HepG2 (cell line): ENCODE data around the gene CD68. TPM values are rescaled to one million over a fixed set of nuclear protein-coding genes. Genes with fewer than 3 reads are reported as not detected.

Experiments used
- GTF2F1 ChIP-seq: fragments of 150-350 bp; IDR thresholded peaks from 2 replicates; pipeline ENCODE4 v1.6.1; 2014; ENCODE audit warnings: low read length
- SAP130 ChIP-seq: IDR thresholded peaks from 2 replicates; pipeline ENCODE4 v1.6.1; 2016; ENCODE audit warnings: low read depth
- SKIL ChIP-seq: sonication (generic); formaldehyde crosslinking; IDR thresholded peaks from 2 replicates; pipeline ENCODE4 v1.8.0; 2022; ENCODE audit warnings: missing genetic modification reagents, mild to moderate bottlenecking, moderate library complexity, borderline replicate concordance
- SOX13 ChIP-seq, 3 experiments: fragments of 450-650 bp in 1 of 3; sonication (generic) in 1 of 3; formaldehyde crosslinking in 1 of 3; IDR thresholded peaks in 2 of 3; conservative IDR thresholded peaks in 1 of 3; 2 replicates each; pipeline versions ENCODE4 v1.5.0 to v1.6.1; 2016 to 2020; ENCODE audit warnings: antibody characterized with exemption in 1 of 3, mild to moderate bottlenecking in 1 of 3, missing compliant biosample characterization in 1 of 3, missing genetic modification reagents in 1 of 3, moderate library complexity in 1 of 3
- ZNF281 ChIP-seq: sonication (generic); formaldehyde crosslinking; IDR thresholded peaks from 2 replicates; pipeline ENCODE4 v1.4.0; 2020; ENCODE audit warnings: missing genetic modification reagents, borderline replicate concordance
- ZNF329 ChIP-seq: sonication (generic); formaldehyde crosslinking; IDR thresholded peaks from 2 replicates; pipeline ENCODE4 v1.9.0; 2021; ENCODE audit warnings: low read depth, mild to moderate bottlenecking, missing genetic modification reagents
- ZNF552 ChIP-seq: sonication (generic); formaldehyde crosslinking; IDR thresholded peaks from 2 replicates; pipeline ENCODE4 v1.9.0; 2022; ENCODE audit warnings: missing genetic modification reagents, mild to moderate bottlenecking, borderline replicate concordance
- ZNF567 ChIP-seq: sonication (generic); formaldehyde crosslinking; IDR thresholded peaks from 2 replicates; pipeline ENCODE4 v1.8.1; 2023; ENCODE audit warnings: mild to moderate bottlenecking, missing genetic modification reagents, borderline replicate concordance
- ZNF605 ChIP-seq: sonication (generic); formaldehyde crosslinking; IDR thresholded peaks from 2 replicates; pipeline ENCODE4 v1.8.0; 2022; ENCODE audit warnings: mild to moderate bottlenecking, missing genetic modification reagents
- ZSCAN5A ChIP-seq: sonication (generic); formaldehyde crosslinking; IDR thresholded peaks from 2 replicates; pipeline ENCODE4 v1.8.0; 2022; ENCODE audit warnings: mild to moderate bottlenecking, missing genetic modification reagents, borderline replicate concordance
- polyA plus RNA-seq, 8 experiments: library from polyadenylated mRNA; depleted of rRNA in 3 of 8; stranded (reverse) in 7 of 8; unstranded in 1 of 8; fragments of >200 nt; fragmentation: Illumina TruSeq in 4 of 8; extraction: Trizol in 4 of 8; gene quantifications; 2 replicates each; pipeline versions ENCODE4 v1.2.1 to v1.2.3, GENCODE V29; 2011 to 2016; ENCODE audit warnings: low read depth in 4 of 8, missing spikeins in 1 of 8, mixed read lengths in 1 of 8; ENCODE audit not compliant: insufficient read depth in 1 of 8
- total RNA-seq, 5 experiments: library from RNA; depleted of rRNA; stranded (reverse); fragments of >200 nt; fragmentation: Illumina TruSeq; extraction: Trizol; gene quantifications; 2 replicates each; pipeline ENCODE4 v1.2.3, GENCODE V29; 2016; ENCODE audit warnings: low read depth in 1 of 5
- TF ChIP-seq, protein P1 (sequence below): sonication (generic); formaldehyde crosslinking; IDR thresholded peaks from 2 replicates; pipeline ENCODE4 v1.4.0; 2020; ENCODE audit warnings: missing genetic modification reagents
- TF ChIP-seq, protein P2 (sequence below): sonication (generic); formaldehyde crosslinking; IDR thresholded peaks from 2 replicates; pipeline ENCODE4 v1.8.1; 2023; ENCODE audit warnings: missing genetic modification reagents, inconsistent platforms, borderline replicate concordance
- TF ChIP-seq, protein P3 (sequence below): sonication (generic); formaldehyde crosslinking; IDR thresholded peaks from 2 replicates; pipeline ENCODE4 v1.4.0; 2020; ENCODE audit warnings: missing genetic modification reagents, borderline replicate concordance

The CD68 gene
- total and polyA plus RNA-seq, 2 of the 13 experiments (the other 11 are each of a cell fraction or from before 2014, with no cell fraction given) = 10.3 to 104 TPM

GRCh38 chr17:7579001-7579833 is at the start of gene CD68 (continued):
- TF ChIP-seq ZNF281 = no peak
- no peak for TF ChIP-seq GTF2F1
- TF ChIP-seq ZNF329 (CRISPR knock-in tag) = no peak
- no peak for TF ChIP-seq ZNF567 (CRISPR knock-in tag)
- 0 out of 2 replicates have a peak, but pooled peaks have one; percentile 53 for TF ChIP-seq ZNF552 (CRISPR knock-in tag)
- TF ChIP-seq SAP130 (CRISPR knock-in tag) = peak; percentile 99
- no peak; the same call in 1 of the 2 replicates for TF ChIP-seq SOX13 (IDR thresholded peaks at IDR 0.05)
- TF ChIP-seq SOX13 (CRISPR knock-in tag; conservative IDR thresholded peaks at IDR 0.05 in 1 of 2, IDR thresholded peaks at IDR 0.05 in 1 of 2) = peak; percentile 48 to 85; a peak in 2 of 4 replicates
- TF ChIP-seq, protein P1, sequence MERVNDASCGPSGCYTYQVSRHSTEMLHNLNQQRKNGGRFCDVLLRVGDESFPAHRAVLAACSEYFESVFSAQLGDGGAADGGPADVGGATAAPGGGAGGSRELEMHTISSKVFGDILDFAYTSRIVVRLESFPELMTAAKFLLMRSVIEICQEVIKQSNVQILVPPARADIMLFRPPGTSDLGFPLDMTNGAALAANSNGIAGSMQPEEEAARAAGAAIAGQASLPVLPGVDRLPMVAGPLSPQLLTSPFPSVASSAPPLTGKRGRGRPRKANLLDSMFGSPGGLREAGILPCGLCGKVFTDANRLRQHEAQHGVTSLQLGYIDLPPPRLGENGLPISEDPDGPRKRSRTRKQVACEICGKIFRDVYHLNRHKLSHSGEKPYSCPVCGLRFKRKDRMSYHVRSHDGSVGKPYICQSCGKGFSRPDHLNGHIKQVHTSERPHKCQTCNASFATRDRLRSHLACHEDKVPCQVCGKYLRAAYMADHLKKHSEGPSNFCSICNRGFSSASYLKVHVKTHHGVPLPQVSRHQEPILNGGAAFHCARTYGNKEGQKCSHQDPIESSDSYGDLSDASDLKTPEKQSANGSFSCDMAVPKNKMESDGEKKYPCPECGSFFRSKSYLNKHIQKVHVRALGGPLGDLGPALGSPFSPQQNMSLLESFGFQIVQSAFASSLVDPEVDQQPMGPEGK (CRISPR knock-in tag) = peak; percentile 69
- TF ChIP-seq, protein P2, sequence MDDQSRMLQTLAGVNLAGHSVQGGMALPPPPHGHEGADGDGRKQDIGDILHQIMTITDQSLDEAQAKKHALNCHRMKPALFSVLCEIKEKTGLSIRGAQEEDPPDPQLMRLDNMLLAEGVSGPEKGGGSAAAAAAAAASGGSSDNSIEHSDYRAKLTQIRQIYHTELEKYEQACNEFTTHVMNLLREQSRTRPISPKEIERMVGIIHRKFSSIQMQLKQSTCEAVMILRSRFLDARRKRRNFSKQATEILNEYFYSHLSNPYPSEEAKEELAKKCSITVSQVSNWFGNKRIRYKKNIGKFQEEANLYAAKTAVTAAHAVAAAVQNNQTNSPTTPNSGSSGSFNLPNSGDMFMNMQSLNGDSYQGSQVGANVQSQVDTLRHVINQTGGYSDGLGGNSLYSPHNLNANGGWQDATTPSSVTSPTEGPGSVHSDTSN (CRISPR knock-in tag) = no peak
- TF ChIP-seq ZNF605 (CRISPR knock-in tag) = peak; percentile 88
- no peak for TF ChIP-seq ZSCAN5A
- TF ChIP-seq, protein P3, sequence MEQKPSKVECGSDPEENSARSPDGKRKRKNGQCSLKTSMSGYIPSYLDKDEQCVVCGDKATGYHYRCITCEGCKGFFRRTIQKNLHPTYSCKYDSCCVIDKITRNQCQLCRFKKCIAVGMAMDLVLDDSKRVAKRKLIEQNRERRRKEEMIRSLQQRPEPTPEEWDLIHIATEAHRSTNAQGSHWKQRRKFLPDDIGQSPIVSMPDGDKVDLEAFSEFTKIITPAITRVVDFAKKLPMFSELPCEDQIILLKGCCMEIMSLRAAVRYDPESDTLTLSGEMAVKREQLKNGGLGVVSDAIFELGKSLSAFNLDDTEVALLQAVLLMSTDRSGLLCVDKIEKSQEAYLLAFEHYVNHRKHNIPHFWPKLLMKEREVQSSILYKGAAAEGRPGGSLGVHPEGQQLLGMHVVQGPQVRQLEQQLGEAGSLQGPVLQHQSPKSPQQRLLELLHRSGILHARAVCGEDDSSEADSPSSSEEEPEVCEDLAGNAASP (CRISPR knock-in tag) = no peak
- TF ChIP-seq SKIL (CRISPR knock-in tag) = no peak
